Motor neuron (in vitro differentiated cells): ENCODE measurements around the gene RUFY1. TPM values are rescaled to one million over a fixed set of nuclear protein-coding genes. Genes with fewer than 3 reads are reported as not detected.
"Not testable (repeated sequence)": the region's sequence is repeated elsewhere in the genome, so short reads cannot be mapped to it uniquely, and the experiment has no call there.

Experiments used
- ATAC-seq, 8 experiments: fragments of 200-7000 bp; cut with Tn5 transposase; replicated peaks in 6 of 8; 2 replicates each; pipeline ENCODE4 v1.8.0; 2021; ENCODE audit warnings: mild to moderate bottlenecking in 8 of 8, moderate library complexity in 8 of 8
- H3K27ac ChIP-seq, 2 donors: fragments of 250-450 bp; sonication (Bioruptor Pico); 2 replicates each; pipeline ENCODE4 v1.9.0; 2021; ENCODE audit warnings: antibody characterized with exemption in 2 of 2, mild to moderate bottlenecking in 2 of 2, moderate library complexity in 1 of 2
- H3K4me1 ChIP-seq, 2 donors: fragments of 250-450 bp; sonication (Bioruptor Pico); replicated peaks in 1 of 2; 2 replicates each; pipeline ENCODE4 v1.6.1; 2021; ENCODE audit warnings: antibody characterized with exemption in 2 of 2, mild to moderate bottlenecking in 2 of 2, moderate library complexity in 1 of 2
- H3K4me3 ChIP-seq, 5 donors: fragments of 250-450 bp; sonication (Bioruptor Pico); 2 replicates each; pipeline ENCODE4 v1.9.0; 2021; ENCODE audit warnings: antibody characterized with exemption in 5 of 5, mild to moderate bottlenecking in 5 of 5, moderate library complexity in 4 of 5
- WGBS, 10 experiments: fragments of 450-650 bp; shearing (Covaris generic); methylation state at CpG; one replicate each; pipeline ENCODE4 v1.0.0; 2022; 5-methylcytosine and 5-hydroxymethylcytosine counted together
- in situ Hi-C, 9 experiments: fragments of 400-800 bp; cut with MboI; loops; one replicate each; pipeline ENCODE4 v1.15.0; 2021; ENCODE audit warnings: low sequenced_read_pairs in 9 of 9, low pct_unique_long_range_greater_than_20kb in 2 of 9; ENCODE audit not compliant: unreplicated experiment in 9 of 9
- total RNA-seq, 8 experiments: library from RNA; unstranded; fragments of 300-600 nt; gene quantifications; 2 replicates each; pipeline versions ENCODE4 v1.2.3 to v1.2.4, GENCODE V29; 2022

Gene RUFY1
- total RNA-seq = 10 to 100 TPM; 19.2 to 59.7 (median 30.5) TPM

GRCh38 chr5:179550511-179551342 lies at the start of gene RUFY1:
Gene RUFY1, plus strand, starts transcription at chr5:179550554. Its CDS starts 16 bp downstream, at chr5:179550570.
- ATAC-seq = peak; percentile 61 to 91 (median 84)
- 0% methylated on average over 3 to 11 of the region's 109 CpGs; no CpG with 5 or more reads in 8 of the 10 experiments for WGBS, 10 experiments
- in situ Hi-C loops = no loop called here

GRCh38 chr5:179501997-179502396 lies 48.4 kb upstream of the RUFY1 start:
- peak in 5 of 8 experiments; percentile 39 to 73 (median 49) for ATAC-seq
- H3K4me3 ChIP-seq, in situ Hi-C loops, H3K4me1 ChIP-seq, H3K27ac ChIP-seq: not testable (repeated sequence)
- no CpG with 5 or more reads among the region's 11 CpGs for WGBS, 10 experiments

More at GRCh38 chr5:179550511-179551342, at the start of gene RUFY1:
- peaks cover 0 to 13% of the 10 kb centered on the region in 2 donors for H3K4me1 ChIP-seq
- peak within 1 kb of the TSS; percentile 90 to 100 (median 92) for H3K4me3 ChIP-seq
- peak within 1 kb of the TSS; percentile 93 to 98 for H3K27ac ChIP-seq

GRCh38 chr5:179502420-179502819 lies 47.9 kb upstream of the RUFY1 start:
- H3K27ac ChIP-seq, H3K4me1 ChIP-seq, H3K4me3 ChIP-seq, in situ Hi-C loops, ATAC-seq: not testable (repeated sequence)
- no CpG with 5 or more reads among the region's 8 CpGs for WGBS, 10 experiments

- 0 to 100% (median 50%) methylated on average over 1 to 6 of the region's 7 CpGs; no CpG with 5 or more reads in 1 of the 10 experiments for WGBS, 10 experiments
- no peak for ATAC-seq
- Histone ChIP-seq H3K27ac (no peak overlapping the region), H3K4me3 (no peak overlapping the region), H3K4me1 (no peaks in the 10 kb centered on the region)
- in situ Hi-C loops = no loop called here
Measured at GRCh38 chr5:179504191-179504590, 46.2 kb upstream of the RUFY1 start.

GRCh38 chr5:179504600-179505396 lies 45.6 kb upstream of the RUFY1 start:
- 13 to 65% (median 49%) methylated on average over 1 to 15 of the region's 17 CpGs for WGBS, 10 experiments
- Histone ChIP-seq H3K27ac (no peak overlapping the region), H3K4me3 (no peak overlapping the region), H3K4me1 (no peaks in the 10 kb centered on the region)
- in situ Hi-C loops = no loop called here
- no peak for ATAC-seq

GRCh38 chr5:179505636-179506261 lies 44.6 kb upstream of the RUFY1 start:
- Histone ChIP-seq H3K4me1 (no peaks in the 10 kb centered on the region), H3K27ac (no peak overlapping the region), H3K4me3 (no peak overlapping the region)
- no peak for ATAC-seq
- in situ Hi-C loops = no loop called here
- 79 to 94% (median 80%) methylated on average over 1 to 6 of the region's 12 CpGs; no CpG with 5 or more reads in 7 of the 10 experiments for WGBS, 10 experiments

- 10 to 81% (median 77%) methylated on average over 3 to 4 of the region's 4 CpGs; no CpG with 5 or more reads in 5 of the 10 experiments for WGBS, 10 experiments
- Histone ChIP-seq H3K27ac (no peak overlapping the region), H3K4me3 (no peak overlapping the region), H3K4me1 (no peaks in the 10 kb centered on the region)
- peak in 1 of 8 experiments; percentile 31 for ATAC-seq
- in situ Hi-C loops = no loop called here
Measured at GRCh38 chr5:179509239-179509638, 41.1 kb upstream of the RUFY1 start.

- ATAC-seq = no peak
- Histone ChIP-seq H3K4me1 (no peaks in the 10 kb centered on the region), H3K27ac (no peak overlapping the region), H3K4me3 (no peak overlapping the region)
- 6 to 71% (median 25%) methylated on average over 1 of the region's 1 CpG; no CpG with 5 or more reads in 1 of the 10 experiments for WGBS, 10 experiments
- in situ Hi-C loops = no loop called here
Measured at GRCh38 chr5:179509845-179510244, 40.5 kb upstream of the RUFY1 start.

GRCh38 chr5:179512452-179513000 lies 37.8 kb upstream of the RUFY1 start:
- WGBS, 10 experiments = 45 to 100% (median 96%) methylated on average over 3 to 11 of the region's 15 CpGs; no CpG with 5 or more reads in 1 of the 10 experiments

GRCh38 chr5:179515501-179515900 lies 34.9 kb upstream of the RUFY1 start:
- H3K27ac ChIP-seq, in situ Hi-C loops, H3K4me3 ChIP-seq, H3K4me1 ChIP-seq, ATAC-seq: not testable (repeated sequence)
- WGBS, 10 experiments = no CpG with 5 or more reads among the region's 7 CpGs

More at GRCh38 chr5:179512452-179513000, 37.8 kb upstream of the RUFY1 start:
- Histone ChIP-seq H3K4me1 (no peaks in the 10 kb centered on the region), H3K4me3 (no peak overlapping the region), H3K27ac (no peak overlapping the region)
- in situ Hi-C loops = no loop called here
- ATAC-seq = peak in 1 of 8 experiments; percentile 90

- H3K4me1 ChIP-seq = no peaks in the 10 kb centered on the region
- no peak for ATAC-seq
- H3K27ac ChIP-seq = no peak overlapping the region
- H3K4me3 ChIP-seq = no peak overlapping the region
- in situ Hi-C loops = no loop called here
- 0 to 94% (median 72%) methylated on average over 1 to 3 of the region's 9 CpGs; no CpG with 5 or more reads in 6 of the 10 experiments for WGBS, 10 experiments
Measured at GRCh38 chr5:179516221-179516620, 34.1 kb upstream of the RUFY1 start.

GRCh38 chr5:179517746-179518145 lies 32.6 kb upstream of the RUFY1 start:
- WGBS, 10 experiments = no CpG with 5 or more reads among the region's 7 CpGs
- in situ Hi-C loops, ATAC-seq: not testable (repeated sequence)

More at GRCh38 chr5:179517746-179518145, 32.6 kb upstream of the RUFY1 start:
- H3K4me3 ChIP-seq, H3K27ac ChIP-seq, H3K4me1 ChIP-seq: not testable (repeated sequence)
